G401.6 (cell line): Measurements from ENCODE around the gene TTC28.
"Not testable (repeated sequence)": the region's sequence is repeated elsewhere in the genome, so short reads cannot be mapped to it uniquely, and the experiment has no call there.

Experiments used
- FAIRE-seq: peaks from 2 replicates; lab custom pipeline; 2012; peaks lifted over from hg19 to GRCh38; lab: Jason Lieb, UNC

TTC28 gene

GRCh38 chr22:28481725-28482124, 197.9 kb downstream of the TTC28 start:
- FAIRE-seq: no peak

DNA sequence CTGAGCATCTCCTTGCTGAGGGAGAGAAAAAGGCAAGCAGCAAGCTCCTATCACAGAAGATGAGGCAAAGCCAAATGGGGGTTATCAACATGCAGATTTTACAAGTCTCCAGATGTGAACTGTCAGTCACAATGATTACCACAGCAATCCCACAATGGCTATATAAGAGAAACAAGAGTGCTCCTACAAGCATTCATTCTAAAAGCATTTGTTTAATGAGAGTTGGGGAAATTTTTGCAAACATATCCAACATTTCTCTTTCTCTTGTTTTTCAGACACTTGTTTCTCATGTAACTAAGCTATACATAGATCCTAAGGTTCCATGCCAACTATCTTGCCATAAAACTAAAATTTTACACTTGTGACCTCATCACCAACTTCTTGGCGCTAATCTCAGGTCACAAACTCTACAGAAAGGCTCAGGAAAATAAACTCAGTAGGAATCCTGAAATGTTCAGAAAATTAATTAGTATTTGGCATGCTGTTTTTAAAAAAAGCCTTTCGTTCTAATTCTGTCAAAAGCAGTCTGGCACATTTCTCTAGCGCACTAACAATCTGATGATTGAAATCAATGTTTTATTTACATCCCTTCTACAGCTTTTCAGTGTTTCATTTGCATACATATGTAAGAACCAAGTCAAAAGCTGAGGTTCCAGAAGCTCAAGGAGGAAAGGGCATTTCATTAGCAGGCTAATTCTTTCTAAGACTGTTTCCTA, 199.5 kb downstream of the TTC28 start:
- no peak for FAIRE-seq

- FAIRE-seq: no peak
Measured at GRCh38 chr22:28478564-28478963, 201.1 kb downstream of the TTC28 start.

- no peak for FAIRE-seq
Measured at GRCh38 chr22:28477556-28477955, 202.1 kb downstream of the TTC28 start.

DNA sequence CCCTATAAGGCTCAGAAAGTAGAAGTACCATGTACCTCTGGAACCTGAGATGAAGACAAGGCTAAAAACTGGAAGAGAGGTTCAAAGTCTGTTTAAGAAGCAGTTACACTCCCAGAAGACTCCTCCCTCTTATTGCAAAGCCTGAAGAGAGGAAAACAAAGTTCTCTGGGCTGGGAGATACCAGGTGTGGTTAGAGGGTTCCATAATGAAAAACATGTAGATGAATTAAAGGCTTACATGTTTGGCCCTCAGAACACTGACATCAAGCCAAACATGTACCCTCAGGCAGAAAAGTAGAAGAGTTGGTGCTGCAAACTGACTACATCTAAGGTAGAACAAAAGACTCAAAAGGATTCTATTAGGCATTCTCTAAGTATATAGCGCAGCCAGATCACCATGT, 205.3 kb downstream of the TTC28 start:
- FAIRE-seq: no peak

DNA sequence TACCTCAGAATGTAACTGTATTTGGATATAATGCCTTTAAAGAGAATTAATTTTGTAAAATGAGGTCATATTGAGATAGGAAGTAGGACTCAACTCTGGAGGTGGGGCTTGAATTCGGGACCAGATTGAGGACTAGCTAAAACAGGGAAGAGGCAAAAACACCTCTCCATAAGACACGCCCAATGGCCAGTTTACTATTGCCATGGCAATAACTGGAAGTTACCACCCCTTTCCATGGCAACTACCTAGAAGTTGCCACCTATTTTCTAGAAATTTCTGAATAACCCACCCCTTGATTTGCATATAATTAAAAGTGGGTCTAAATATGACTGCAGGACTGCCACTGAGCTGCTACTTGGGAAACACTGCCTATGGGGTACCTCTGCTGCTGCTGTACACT, 206.4 kb downstream of the TTC28 start:
- no peak for FAIRE-seq

GRCh38 chr22:28467055-28467454, 212.6 kb downstream of the TTC28 start:
- FAIRE-seq: not testable (repeated sequence)

- no peak for FAIRE-seq
Measured at GRCh38 chr22:28466399-28466798, 213.2 kb downstream of the TTC28 start.

GRCh38 chr22:28465841-28466240, 213.8 kb downstream of the TTC28 start:
- no peak for FAIRE-seq

GRCh38 chr22:28464127-28464526, 215.5 kb downstream of the TTC28 start:
- no peak for FAIRE-seq

DNA sequence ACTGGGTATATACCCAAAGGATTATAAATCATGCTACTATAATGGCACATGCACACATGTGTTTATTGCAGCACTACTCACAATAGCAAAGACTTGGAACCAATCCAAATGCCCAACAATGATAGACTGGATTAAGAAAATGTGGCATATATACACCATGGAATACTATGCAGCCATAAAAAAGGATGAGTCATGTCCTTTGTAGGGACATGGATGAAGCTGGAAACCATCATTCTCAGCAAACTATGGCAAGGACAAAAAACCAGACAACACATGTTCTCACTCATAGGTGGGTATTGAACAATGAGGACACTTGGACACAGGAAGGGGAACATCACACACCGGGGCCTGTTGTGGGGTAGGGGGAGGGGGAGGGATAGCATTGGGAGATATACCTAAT, 216.2 kb downstream of the TTC28 start:
- not testable (repeated sequence) for FAIRE-seq

DNA sequence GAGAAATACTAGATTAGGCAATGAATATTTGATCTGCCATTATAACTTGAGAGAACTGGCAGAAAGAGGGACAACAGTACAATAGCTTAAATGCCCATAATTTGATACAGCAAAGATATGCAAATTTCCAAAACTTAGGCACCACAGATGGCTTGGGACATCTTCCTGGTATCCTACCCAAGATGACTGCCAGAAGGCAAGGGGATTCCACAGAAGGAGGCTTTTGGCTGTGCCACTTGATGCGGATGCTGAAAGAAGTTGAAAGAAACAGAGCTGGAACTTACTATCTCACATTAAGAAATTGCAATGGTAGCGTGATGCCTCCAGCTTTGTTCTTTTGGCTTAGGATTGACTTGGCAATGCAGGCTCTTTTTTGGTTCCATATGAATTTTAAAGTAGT, 216.7 kb downstream of the TTC28 start:
- no peak for FAIRE-seq

- FAIRE-seq: no peak
Measured at GRCh38 chr22:28462041-28462440, 217.6 kb downstream of the TTC28 start.

- no peak for FAIRE-seq
Measured at GRCh38 chr22:28454431-28455064, 225.1 kb downstream of the TTC28 start.

DNA sequence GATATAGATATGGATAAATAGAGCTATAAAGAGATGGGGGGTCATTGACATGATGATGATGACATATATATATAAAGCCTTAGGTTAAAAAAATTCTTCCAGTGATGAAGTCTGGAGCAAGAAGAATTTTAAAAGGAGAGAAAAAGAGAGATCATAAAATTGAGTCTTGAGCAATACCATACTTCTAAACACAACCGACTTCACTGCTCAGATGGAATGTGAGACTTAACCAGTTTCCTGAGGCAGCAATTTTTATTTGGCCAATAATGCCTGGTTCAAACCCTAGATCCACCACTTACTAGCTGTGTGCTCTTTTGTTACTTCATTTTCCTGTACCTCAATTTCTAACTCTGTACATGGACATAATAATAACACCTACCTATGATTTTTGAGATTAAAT, 229.5 kb downstream of the TTC28 start:
- FAIRE-seq: no peak

DNA sequence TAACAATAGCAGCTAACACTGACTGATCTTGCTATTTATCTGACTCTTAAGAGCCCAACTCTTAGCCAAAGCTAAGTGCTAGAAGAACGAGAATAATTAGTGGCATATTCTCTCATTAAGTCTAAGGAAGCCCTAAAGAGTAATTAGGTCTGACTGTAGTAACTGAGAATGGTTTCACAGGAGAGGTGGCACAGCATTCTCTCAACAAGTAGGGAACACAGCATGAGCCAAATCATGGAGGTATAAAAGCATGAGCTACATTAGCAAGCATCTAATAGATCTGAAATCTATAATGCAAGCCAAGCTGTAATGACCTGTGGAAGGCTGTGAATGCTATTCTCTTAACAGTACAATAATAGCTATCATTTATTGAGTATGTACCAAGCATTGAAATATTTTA, 230.6 kb downstream of the TTC28 start:
- no peak for FAIRE-seq

DNA sequence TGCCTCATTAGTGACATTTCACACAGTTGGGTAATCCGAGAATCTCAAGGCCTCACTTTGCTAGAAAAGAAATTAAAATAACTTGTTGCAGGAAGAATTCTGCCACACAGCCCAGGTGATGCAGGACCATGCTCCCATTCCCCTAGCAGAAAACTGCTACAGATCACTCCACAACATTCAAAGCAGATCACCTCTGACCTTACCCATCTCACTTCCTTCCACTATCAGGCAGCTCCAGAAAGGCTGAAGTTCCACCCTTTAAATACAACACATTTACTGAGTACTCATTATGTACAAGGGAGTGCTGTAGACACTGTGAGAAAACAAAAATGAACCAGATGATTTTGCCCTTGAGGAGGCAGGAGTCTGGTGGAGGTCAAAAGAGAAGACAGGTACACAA, 231.0 kb downstream of the TTC28 start:
- FAIRE-seq: no peak

DNA sequence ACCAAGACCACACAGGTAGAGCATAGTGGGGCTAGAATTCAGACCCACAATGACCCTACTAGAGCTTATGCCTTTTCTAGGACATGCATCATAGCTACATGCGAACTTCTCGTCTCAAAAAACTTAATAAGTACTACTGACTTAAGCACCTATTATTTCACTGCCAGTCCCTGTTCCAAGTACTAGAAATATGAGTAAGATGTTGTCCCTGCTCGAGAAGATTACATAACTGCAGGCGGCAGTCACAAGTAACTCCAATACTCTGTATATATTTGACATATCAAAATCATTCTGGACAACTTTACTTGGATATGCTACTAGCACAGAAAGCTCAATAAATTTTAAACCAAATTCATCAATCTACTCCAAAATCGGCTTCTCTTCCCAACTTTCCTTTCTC, 235.0 kb downstream of the TTC28 start:
- no peak for FAIRE-seq

GRCh38 chr22:28443526-28443876, 236.1 kb downstream of the TTC28 start:
- peak; percentile 66 for FAIRE-seq

GRCh38 chr22:28442711-28443525, 236.7 kb downstream of the TTC28 start:
- no peak for FAIRE-seq

- FAIRE-seq: no peak
Measured at GRCh38 chr22:28442264-28442710, 237.4 kb downstream of the TTC28 start.

GRCh38 chr22:28441720-28442263, 237.8 kb downstream of the TTC28 start:
- FAIRE-seq: no peak
